BJ (cell line): Measurements from ENCODE around the gene RBBP4. TPM values are rescaled to one million over a fixed set of nuclear protein-coding genes. Genes with fewer than 3 reads are reported as not detected.
A peak's percentile ranks its signal among the peaks of the same experiment; 100 is the strongest.

Experiments
- CTCF ChIA-PET: fragments of 350-600 bp; formaldehyde crosslinking; extraction: SDS; loops from one replicate; lab custom pipeline; 2021; ENCODE audit warnings: antibody characterized with exemption, inconsistent platforms; lab: Yijun Ruan, JAX
- POLR2A ChIA-PET: fragments of 300-600 bp; sonication (Branson Sonifier 250); formaldehyde crosslinking; extraction: SDS; loops from one replicate; lab custom pipeline; 2021; ENCODE audit warnings: antibody characterized with exemption; lab: Charles Lee
- DNase-seq: peaks from one replicate; pipeline ENCODE4 v3.0.0-alpha.2; 2011; ENCODE audit warnings: low read depth
- H3K27me3 ChIP-seq: 2 replicates; pipeline ENCODE4 v1.6.0; 2011; ENCODE audit warnings: low read length; ENCODE audit not compliant: control insufficient read depth, insufficient read depth
- H3K36me3 ChIP-seq: 2 replicates; pipeline ENCODE4 v1.5.1; 2011; ENCODE audit warnings: low read length; ENCODE audit not compliant: control insufficient read depth, insufficient read depth
- H3K4me3 ChIP-seq: 2 replicates; pipeline ENCODE4 v1.5.1; 2011; ENCODE audit warnings: low read depth, mild to moderate bottlenecking, control low read depth, low read length
- CTCF ChIP-seq: IDR thresholded peaks from 2 replicates; pipeline ENCODE4 v1.5.1; 2011; ENCODE audit warnings: low read depth, mild to moderate bottlenecking, control low read depth, inconsistent platforms, low read length, moderate library complexity; ENCODE audit not compliant: insufficient read depth
- polyA plus RNA-seq: library from polyadenylated mRNA; depleted of rRNA; stranded (reverse); fragments of >200 nt; gene quantifications from 2 replicates; pipeline ENCODE4 v1.2.3, GENCODE V29; 2011

RBBP4 gene
- polyA plus RNA-seq, 1 experiment: 67.0 TPM

GRCh38 chr1:32684167-32684811 lies 33.3 kb downstream of the RBBP4 start:
- no peak for TF ChIP-seq CTCF
- CTCF ChIA-PET: interaction anchor here (0.6 to 1.4 kb wide), 4 partner anchors 16 to 166 kb away, joined by 3 to 4 read pairs (median 4); no protein-coding TSS in a partner anchor
- H3K27me3 ChIP-seq: no peaks in the 10 kb centered on the region
- DNase-seq: peak; percentile 27
- POLR2A ChIA-PET: interaction anchor here (0.8 to 1.0 kb wide), 2 partner anchors 19 to 886 kb away, joined by 3 read pairs; no protein-coding TSS in a partner anchor
- peaks cover 1% of the 10 kb centered on the region for H3K36me3 ChIP-seq
- no peak overlapping the region for H3K4me3 ChIP-seq

- DNase-seq: no peak
- H3K27me3 ChIP-seq: no peaks in the 10 kb centered on the region
- H3K36me3 ChIP-seq: peaks cover 1% of the 10 kb centered on the region
- CTCF ChIA-PET: interaction anchor here (1.0 kb wide), 1 partner anchor 167 kb away, joined by 3 read pairs; no protein-coding TSS in a partner anchor
- H3K4me3 ChIP-seq: no peak overlapping the region
- no peak for TF ChIP-seq CTCF
- POLR2A ChIA-PET: no interaction called here
These were observed 34.5 kb downstream of the RBBP4 start for GRCh38 chr1:32685498-32685897.

- no peak overlapping the region for H3K4me3 ChIP-seq
- ChIA-PET CTCF (no interaction called here), POLR2A (no interaction called here)
- no peaks in the 10 kb centered on the region for H3K27me3 ChIP-seq
- no peak for DNase-seq
- TF ChIP-seq CTCF: no peak
- peaks cover under 1% of the 10 kb centered on the region for H3K36me3 ChIP-seq
These were observed 35.4 kb downstream of the RBBP4 start for GRCh38 chr1:32686387-32686786.

- Histone ChIP-seq H3K4me3 (no peak overlapping the region), H3K36me3 (peaks cover 13% of the 10 kb centered on the region), H3K27me3 (no peaks in the 10 kb centered on the region)
- ChIA-PET POLR2A (interaction anchor here (0.7 kb wide), 1 partner anchor 58 kb away, joined by 7 read pairs; no protein-coding TSS in a partner anchor), CTCF (interaction anchor here (0.9 to 1.3 kb wide), 2 partner anchors 19 to 22 kb away, joined by 3 read pairs; no protein-coding TSS in a partner anchor)
- no peak for TF ChIP-seq CTCF
- DNase-seq: no peak
These were observed 42.6 kb downstream of the RBBP4 start for GRCh38 chr1:32693455-32694174.
